Measurements from ENCODE around the gene PTEN.
"Not testable (repeated sequence)": the region's sequence is repeated elsewhere in the genome, so short reads cannot be mapped to it uniquely, and the experiment has no call there.

Gene PTEN

GRCh38 chr10:87863053-87863943 is at the start of gene PTEN, which contains the start of gene KLLN:
PTEN (plus strand) TSS chr10:87863625; CDS start chr10:87864470, 845 bp downstream.
KLLN (minus strand) TSS chr10:87863533; CDS start chr10:87862487, 1,046 bp downstream.
- peak; percentile 66 for DNase-seq

DNA sequence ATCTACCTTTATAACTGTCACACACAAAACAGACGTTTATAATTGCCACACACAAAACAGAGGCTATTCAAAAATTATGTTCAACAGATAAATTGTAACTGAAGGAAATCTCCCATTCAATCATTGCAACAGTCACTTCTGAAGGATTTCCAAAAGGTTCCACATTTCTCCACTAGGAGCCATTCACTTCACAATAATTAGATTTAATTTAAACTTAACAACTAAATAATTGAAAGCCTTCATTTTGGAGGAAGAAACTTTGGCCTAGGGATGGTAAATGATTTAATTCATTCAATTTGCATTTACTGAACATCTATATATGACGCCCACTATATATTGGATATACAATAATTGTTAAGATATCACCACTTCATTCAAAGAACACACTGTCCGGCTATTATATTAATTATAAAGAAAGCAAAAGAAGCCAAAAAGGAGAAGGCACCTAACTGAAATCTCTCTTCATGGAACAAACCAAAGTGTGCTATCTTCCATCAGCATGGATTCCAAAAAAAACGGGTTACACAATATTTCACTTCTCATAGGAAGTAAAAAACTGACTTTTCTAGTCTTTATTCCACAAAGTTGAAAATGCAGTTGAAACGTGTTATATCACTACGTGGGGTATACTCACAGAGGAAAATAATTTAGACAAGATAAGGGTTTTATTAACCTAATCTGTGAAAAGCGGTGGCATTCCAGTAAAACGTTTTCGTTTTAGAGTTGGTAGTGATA is 47.1 kb upstream of the PTEN start:
- no peak for DNase-seq

GRCh38 chr10:87816898-87817608 is 46.4 kb upstream of the PTEN start:
- DNase-seq: no peak

- peak; percentile 56 for DNase-seq
These were observed 45.6 kb upstream of the PTEN start, which contains the start of gene ATAD1 for GRCh38 chr10:87817609-87818504. ATAD1 (minus strand) TSS chr10:87818226; CDS start chr10:87814599, 3,627 bp downstream.

- peak; percentile 61 for DNase-seq
These were observed 44.7 kb upstream of the PTEN start for GRCh38 chr10:87818505-87819288.

DNA sequence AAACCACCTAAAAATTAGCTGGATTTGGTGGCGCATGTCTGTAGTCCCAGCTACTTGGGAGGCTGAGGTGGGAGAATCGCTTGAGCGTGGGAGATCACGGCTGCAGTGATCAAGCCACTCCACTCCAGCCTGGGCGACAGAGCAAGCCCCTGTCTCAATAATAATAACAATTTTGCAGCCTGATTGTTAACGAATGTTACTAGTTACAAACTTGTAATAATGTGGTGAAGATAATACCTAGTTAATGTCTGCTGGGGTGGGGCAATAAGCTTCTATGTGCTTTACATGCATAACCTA is 44.2 kb upstream of the PTEN start:
- DNase-seq: no peak

GRCh38 chr10:87826653-87827052 is 36.8 kb upstream of the PTEN start:
- DNase-seq: no peak

DNA sequence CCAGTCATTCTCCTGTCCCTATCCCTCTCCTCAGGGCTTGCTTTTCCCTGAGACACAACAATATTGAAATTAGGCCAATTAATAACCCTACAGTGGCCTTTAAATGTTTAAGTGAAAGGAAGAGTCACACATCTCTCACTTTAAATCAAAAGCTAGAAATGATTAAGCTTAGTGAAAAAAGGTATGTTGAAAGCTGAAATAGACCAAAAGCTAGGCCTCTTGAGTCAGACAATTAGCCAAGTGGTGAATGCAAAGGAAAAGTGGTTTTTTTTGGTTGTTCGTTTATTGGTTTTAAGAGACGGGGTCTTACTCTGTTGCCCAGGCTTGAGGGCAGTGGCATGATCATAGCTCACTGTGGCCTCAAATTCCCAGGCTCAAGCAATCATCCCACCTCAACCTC is 35.7 kb upstream of the PTEN start:
- no peak for DNase-seq

GRCh38 chr10:87829051-87829450 is 34.4 kb upstream of the PTEN start:
- DNase-seq: not testable (repeated sequence)

DNA sequence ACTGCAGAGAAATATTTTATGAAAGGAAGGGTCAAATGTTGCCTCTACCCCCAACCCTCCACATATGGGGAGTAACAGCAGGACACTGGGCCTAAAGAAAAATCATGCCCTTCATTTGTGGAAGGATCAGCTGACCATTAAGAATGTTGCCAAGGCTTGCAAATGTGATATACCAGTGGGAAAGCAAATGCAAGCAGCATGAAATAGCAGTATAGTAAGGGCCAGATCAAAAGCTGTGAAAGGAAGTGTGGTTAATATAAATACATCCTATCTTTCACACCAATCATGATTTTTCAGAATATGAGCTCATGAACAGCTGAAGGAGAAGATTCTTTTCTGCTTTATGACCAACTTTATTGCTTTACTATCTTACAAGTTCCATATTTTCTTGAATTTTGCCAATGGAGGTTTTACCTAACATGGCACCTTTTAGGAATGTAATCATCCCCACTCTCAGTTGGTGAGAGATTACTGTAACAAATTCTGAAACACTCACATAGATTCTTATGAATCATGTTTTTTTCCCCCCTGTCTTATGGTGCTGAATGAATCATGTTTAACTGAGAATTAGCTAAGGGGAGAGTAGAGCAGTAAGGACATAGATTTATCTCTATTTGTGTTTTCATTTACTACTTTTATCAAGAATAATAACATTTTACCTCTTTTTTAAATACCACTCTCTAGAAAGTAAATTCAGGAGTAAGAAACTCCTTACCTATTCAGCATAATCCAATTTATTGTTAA is 33.3 kb upstream of the PTEN start:
- no peak for DNase-seq

- DNase-seq: no peak
These were observed 27.3 kb upstream of the PTEN start for GRCh38 chr10:87836098-87836497.

DNA sequence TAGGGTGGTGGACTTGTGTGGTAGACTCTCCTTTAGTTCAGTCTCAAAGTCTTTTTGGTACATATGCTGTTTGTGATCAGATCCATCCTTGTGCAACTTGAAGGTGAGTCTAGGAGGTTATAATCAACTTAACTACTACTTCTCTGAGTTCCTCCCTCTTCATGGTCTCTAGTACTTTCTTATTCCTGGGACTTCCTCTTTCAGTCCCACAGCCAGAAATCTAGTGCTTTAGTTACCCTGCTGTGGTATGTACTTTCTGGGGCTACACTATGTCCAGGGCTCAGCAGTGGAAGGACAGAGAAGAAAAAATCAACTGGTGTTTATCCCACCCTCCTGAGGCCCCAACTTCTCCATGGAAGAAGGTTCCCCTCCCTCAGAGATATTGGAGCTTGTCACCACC is 26.0 kb upstream of the PTEN start:
- DNase-seq: no peak

GRCh38 chr10:87838650-87839049 is 24.8 kb upstream of the PTEN start:
- no peak for DNase-seq

GRCh38 chr10:87841186-87841585 is 22.2 kb upstream of the PTEN start:
- DNase-seq: no peak

GRCh38 chr10:87842220-87842641 is 21.2 kb upstream of the PTEN start:
- DNase-seq: no peak

- no peak for DNase-seq
These were observed 20.5 kb upstream of the PTEN start for GRCh38 chr10:87842776-87843497.

GRCh38 chr10:87843714-87844113 is 19.7 kb upstream of the PTEN start:
- DNase-seq: no peak

- DNase-seq: no peak
These were observed 18.4 kb upstream of the PTEN start for GRCh38 chr10:87844837-87845623.

GRCh38 chr10:87845624-87845998 is 17.8 kb upstream of the PTEN start:
- no peak for DNase-seq
